ENCODE results near the gene CCDC91.

CCDC91 gene

DNA sequence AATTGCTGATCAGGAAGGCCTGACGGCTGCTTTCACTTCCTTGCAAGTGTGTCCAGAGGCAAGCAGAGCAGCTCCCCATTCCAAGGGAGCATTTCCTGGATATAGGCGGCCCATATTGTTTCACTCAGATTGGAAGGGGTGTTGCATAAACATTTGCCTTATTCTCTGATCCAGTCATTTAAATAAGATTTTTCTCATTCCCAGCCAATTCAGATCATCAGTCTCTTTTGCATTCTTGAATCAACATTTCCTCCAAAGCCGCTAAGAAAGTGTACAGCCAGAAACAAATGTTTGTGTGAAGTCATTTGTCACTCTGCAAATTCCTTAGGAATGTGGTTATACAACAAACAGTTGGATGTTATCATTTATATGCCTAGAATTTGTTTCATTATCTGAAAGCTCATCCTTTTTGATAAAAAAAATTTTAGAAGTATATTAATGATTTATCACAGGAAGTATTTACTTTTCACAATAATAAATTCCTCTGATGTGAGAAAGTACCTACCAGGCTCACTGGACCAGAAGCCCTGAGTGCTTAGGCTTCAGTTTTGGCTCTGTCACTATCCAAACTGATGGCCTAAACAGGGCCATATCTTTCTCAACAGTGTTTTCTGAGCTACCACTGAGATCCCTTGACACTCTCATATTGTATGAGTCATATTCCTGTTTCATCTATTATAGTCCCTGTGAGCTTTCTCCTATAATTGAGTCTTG, 379.6 kb downstream of the CCDC91 start:
- Histone ChIP-seq H3K9me3 (ENCODE audit: control insufficient read depth in 1 of 2, low read length in 2 of 2) (no peaks in the 10 kb centered on the region), H3K27me3 (ENCODE audit: low read depth, low read length) (no peaks in the 10 kb centered on the region), H3K27ac (ENCODE audit: low read length) (peak overlapping the region; percentile 31), H3K36me3 (ENCODE audit: control insufficient read depth in 1 of 2, insufficient read depth in 2 of 2, low read length in 2 of 2) (no peaks in the 10 kb centered on the region), H3K4me3 (ENCODE audit: low read depth in 1 of 2, low read length in 2 of 2) (no peak overlapping the region), H3K4me1 (ENCODE audit: control insufficient read depth in 1 of 2, insufficient read depth in 2 of 2, low read length in 2 of 2) (no peaks in the 10 kb centered on the region)

DNA sequence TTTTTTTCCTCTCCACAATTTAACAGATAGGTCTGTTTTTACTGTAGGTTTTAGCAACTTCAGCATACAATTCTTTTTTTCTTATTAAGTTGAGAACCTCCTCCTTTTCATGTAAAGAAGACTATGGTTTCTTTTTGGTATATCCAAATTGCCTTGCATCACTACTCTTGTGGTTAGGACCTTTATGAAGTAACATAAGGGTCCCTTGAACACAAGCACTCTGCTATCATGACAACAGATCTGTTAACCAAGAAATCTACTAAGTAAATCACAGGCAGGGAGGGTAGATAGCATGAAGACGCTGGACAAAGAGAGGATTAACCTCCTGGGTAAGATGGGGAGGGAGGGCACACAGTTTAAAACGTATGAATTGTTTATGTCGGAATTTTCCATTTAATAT, 380.6 kb downstream of the CCDC91 start:
- Histone ChIP-seq H3K4me1 (ENCODE audit: control insufficient read depth in 1 of 2, insufficient read depth in 2 of 2, low read length in 2 of 2) (peaks cover 0 to 5% of the 10 kb centered on the region in 2 donors), H3K36me3 (ENCODE audit: control insufficient read depth in 1 of 2, insufficient read depth in 2 of 2, low read length in 2 of 2) (no peaks in the 10 kb centered on the region), H3K9me3 (ENCODE audit: control insufficient read depth in 1 of 2, low read length in 2 of 2) (no peaks in the 10 kb centered on the region), H3K4me3 (ENCODE audit: low read depth in 1 of 2, low read length in 2 of 2) (no peak overlapping the region), H3K27ac (ENCODE audit: low read length) (no peak overlapping the region), H3K27me3 (ENCODE audit: low read depth, low read length) (no peaks in the 10 kb centered on the region)

DNA sequence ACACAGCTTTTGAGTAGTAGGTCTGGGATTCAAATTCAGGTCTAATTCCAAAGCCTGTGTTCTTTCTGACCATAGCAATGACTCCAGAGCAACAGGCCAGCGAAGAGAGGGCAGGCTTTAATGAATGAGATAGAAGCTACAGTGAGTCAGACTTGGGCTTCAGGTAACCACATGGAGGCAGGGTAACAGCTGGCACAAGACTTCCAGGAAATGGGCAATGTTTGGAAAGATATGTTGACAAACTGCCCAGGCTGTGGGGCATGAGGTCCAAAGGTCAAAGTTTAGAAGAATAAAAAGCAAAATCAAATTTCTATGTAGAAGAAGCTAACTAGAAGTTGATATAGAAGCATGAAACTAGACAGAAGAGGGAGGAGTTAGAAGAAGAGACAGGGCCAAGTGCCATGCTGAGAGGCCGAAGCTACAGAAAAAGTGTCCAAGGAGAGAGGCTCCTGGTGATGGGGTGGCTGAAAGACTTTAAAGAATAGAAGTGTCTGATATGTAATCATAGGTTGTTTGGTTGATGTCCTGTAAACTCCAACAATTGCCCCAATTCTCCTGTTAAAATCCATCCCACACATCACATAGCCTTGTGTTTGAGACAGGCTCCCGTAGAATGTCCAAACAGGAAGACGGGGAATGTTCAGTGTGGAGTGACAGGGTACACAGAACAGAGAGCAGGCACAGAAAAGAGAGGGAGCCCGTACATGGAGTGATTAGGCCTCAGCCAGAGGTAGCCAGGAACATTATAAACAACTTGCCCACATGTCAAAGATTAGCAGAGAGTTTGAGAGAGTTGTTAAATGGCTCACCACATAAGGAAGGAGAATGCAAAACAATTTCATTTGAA, 384.7 kb downstream of the CCDC91 start:
- Histone ChIP-seq H3K4me3 (ENCODE audit: low read depth in 1 of 2, low read length in 2 of 2) (no peak overlapping the region), H3K27me3 (ENCODE audit: low read depth, low read length) (no peaks in the 10 kb centered on the region), H3K9me3 (ENCODE audit: control insufficient read depth in 1 of 2, low read length in 2 of 2) (no peaks in the 10 kb centered on the region), H3K27ac (ENCODE audit: low read length) (no peak overlapping the region), H3K4me1 (ENCODE audit: control insufficient read depth in 1 of 2, insufficient read depth in 2 of 2, low read length in 2 of 2) (peaks cover 0 to 5% of the 10 kb centered on the region in 2 donors), H3K36me3 (ENCODE audit: control insufficient read depth in 1 of 2, insufficient read depth in 2 of 2, low read length in 2 of 2) (no peaks in the 10 kb centered on the region)

DNA sequence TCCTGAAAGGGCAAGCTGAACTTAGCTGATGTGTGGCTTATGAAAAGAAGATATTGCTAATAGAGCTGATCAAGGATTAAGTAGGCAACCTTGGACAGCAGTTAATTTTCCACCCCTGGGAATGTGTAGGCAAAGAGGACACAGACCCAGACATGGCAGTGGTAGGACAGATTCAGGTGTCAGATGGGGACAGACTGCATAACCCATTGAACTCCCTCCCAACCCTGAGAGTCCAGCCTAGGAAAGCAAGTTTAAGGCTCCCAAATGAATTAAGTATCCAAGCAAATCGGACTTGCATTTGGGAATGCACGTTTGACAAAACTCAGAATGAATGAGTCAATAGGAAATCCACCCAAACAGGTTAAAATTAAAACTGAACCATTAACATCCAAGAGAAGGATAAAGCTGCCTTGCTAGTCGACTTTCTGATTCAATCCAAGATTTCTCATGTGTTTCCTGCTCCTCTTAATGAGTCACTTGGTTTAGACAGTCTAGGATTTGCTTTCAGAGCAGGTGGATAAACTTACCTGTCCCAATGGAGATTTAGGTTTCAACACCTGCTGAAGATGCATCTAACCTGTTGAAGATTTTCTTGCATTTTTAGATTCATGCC, 385.4 kb downstream of the CCDC91 start:
- peaks cover 0 to 5% of the 10 kb centered on the region in 2 donors for H3K4me1 ChIP-seq (ENCODE audit: control insufficient read depth in 1 of 2, insufficient read depth in 2 of 2, low read length in 2 of 2)
- no peaks in the 10 kb centered on the region for H3K36me3 ChIP-seq (ENCODE audit: control insufficient read depth in 1 of 2, insufficient read depth in 2 of 2, low read length in 2 of 2)
- H3K27ac ChIP-seq (ENCODE audit: low read length), result no peak overlapping the region
- no peak overlapping the region for H3K4me3 ChIP-seq (ENCODE audit: low read depth in 1 of 2, low read length in 2 of 2)
- no peaks in the 10 kb centered on the region for H3K9me3 ChIP-seq (ENCODE audit: control insufficient read depth in 1 of 2, low read length in 2 of 2)
- no peaks in the 10 kb centered on the region for H3K27me3 ChIP-seq (ENCODE audit: low read depth, low read length)

DNA sequence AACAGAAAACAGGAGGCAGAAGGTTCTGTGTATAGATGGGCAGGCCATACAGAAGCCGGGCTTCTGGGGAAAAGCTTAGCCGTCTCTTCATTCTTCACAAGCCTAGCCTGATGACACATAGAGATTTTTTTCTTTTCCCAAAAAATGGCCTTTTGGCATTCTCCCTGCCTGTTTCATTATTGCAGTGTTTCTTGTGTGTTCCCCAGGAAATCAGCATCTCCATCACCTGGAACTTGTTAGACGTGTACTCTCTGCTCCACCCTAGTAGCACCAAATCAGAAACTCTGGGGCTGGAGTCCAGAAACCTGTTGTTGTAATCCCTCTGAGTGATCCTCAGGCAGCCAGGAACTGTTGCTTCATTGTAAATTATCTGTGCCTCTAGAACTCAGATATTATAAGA, 388.1 kb downstream of the CCDC91 start:
- Histone ChIP-seq H3K27me3 (ENCODE audit: low read depth, low read length) (no peaks in the 10 kb centered on the region), H3K4me1 (ENCODE audit: control insufficient read depth in 1 of 2, insufficient read depth in 2 of 2, low read length in 2 of 2) (peaks cover 0 to 5% of the 10 kb centered on the region in 2 donors), H3K9me3 (ENCODE audit: control insufficient read depth in 1 of 2, low read length in 2 of 2) (no peaks in the 10 kb centered on the region), H3K36me3 (ENCODE audit: control insufficient read depth in 1 of 2, insufficient read depth in 2 of 2, low read length in 2 of 2) (no peaks in the 10 kb centered on the region), H3K27ac (ENCODE audit: low read length) (no peak overlapping the region), H3K4me3 (ENCODE audit: low read depth in 1 of 2, low read length in 2 of 2) (no peak overlapping the region)

DNA sequence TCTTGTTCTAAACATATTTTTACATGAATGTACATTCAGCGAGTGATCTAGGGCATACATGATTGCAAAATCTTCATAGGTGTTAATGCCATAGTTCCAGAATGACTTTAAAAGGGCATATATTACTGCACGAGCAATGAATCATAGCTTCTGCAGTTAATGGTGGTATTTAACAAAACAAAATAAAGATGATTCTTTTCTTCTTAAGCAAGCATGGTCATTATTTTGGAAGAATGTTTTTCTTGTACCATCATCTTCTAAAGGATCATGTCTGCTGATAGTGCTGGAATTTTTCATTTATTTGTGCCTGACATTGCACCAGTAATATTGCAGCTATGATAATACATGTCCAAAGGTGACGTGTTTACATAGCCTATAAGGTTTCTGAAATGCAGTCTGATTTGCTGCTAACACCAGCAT, 388.6 kb downstream of the CCDC91 start:
- Histone ChIP-seq H3K9me3 (ENCODE audit: control insufficient read depth in 1 of 2, low read length in 2 of 2) (no peaks in the 10 kb centered on the region), H3K4me3 (ENCODE audit: low read depth in 1 of 2, low read length in 2 of 2) (no peak overlapping the region), H3K27ac (ENCODE audit: low read length) (no peak overlapping the region), H3K27me3 (ENCODE audit: low read depth, low read length) (no peaks in the 10 kb centered on the region), H3K4me1 (ENCODE audit: control insufficient read depth in 1 of 2, insufficient read depth in 2 of 2, low read length in 2 of 2) (peaks cover 0 to 5% of the 10 kb centered on the region in 2 donors), H3K36me3 (ENCODE audit: control insufficient read depth in 1 of 2, insufficient read depth in 2 of 2, low read length in 2 of 2) (no peaks in the 10 kb centered on the region)

DNA sequence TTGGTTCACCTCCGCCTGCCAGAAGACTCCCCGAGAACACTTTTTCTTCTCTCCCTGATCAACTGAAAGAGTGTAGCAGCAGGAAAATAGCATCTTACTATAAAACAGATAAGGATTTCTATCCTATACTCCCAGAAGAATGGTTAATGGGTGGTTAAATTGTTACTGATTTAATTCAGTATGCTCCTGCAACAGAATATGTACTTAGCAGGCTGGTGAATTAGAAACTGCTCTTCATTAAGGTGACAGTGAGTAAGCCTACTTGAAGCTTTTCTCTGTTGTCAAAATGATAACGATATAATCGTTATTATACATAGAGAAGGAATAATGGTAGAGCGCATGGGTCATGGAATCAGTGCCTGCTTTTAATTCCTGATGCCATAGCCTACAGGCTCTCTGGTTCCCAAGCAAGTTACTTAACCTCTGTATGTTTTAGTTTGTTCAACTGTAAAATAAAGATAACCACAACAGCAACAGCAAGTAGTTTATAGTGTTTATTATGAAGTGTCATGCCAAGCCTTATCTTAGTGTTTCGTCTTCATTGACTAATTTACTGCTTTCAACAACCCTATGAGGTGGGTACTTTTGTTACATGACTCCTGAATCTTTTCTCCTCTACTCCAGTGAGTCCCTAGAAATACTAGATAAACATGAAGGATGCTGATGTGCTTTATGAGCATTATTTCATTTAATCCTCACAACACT, 392.6 kb downstream of the CCDC91 start:
- Histone ChIP-seq H3K4me3 (ENCODE audit: low read depth in 1 of 2, low read length in 2 of 2) (no peak overlapping the region), H3K27ac (ENCODE audit: low read length) (no peak overlapping the region), H3K27me3 (ENCODE audit: low read depth, low read length) (no peaks in the 10 kb centered on the region), H3K4me1 (ENCODE audit: control insufficient read depth in 1 of 2, insufficient read depth in 2 of 2, low read length in 2 of 2) (no peaks in the 10 kb centered on the region), H3K9me3 (ENCODE audit: control insufficient read depth in 1 of 2, low read length in 2 of 2) (no peaks in the 10 kb centered on the region), H3K36me3 (ENCODE audit: control insufficient read depth in 1 of 2, insufficient read depth in 2 of 2, low read length in 2 of 2) (no peaks in the 10 kb centered on the region)

DNA sequence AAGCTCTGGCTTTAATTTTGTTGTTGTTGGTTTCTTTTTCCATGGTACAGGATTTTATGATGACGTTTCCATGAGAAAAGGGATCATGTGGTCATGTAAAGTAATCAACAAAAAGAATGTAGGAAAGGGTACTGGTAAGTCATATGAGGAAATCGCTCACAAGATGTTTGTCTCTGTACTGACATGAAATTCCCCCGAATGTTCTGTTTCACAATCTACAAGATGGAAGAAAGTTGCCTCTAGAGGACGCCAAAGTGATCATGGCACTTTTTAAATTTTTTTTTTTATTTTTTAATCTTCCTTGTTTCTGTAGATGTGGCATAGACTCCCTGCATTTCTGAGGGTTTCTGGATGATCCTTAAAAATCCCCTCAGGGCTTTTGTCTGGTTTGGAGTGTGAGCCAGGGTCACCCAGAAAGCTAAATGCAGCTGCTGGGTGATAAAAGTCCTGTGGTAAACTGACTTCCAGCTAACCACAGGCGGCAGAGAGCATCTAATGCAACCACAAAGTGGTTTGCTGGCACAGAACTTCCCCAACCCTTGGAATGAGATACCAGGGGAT, 393.5 kb downstream of the CCDC91 start:
- H3K4me3 ChIP-seq (ENCODE audit: low read depth in 1 of 2, low read length in 2 of 2), result no peak overlapping the region

DNA sequence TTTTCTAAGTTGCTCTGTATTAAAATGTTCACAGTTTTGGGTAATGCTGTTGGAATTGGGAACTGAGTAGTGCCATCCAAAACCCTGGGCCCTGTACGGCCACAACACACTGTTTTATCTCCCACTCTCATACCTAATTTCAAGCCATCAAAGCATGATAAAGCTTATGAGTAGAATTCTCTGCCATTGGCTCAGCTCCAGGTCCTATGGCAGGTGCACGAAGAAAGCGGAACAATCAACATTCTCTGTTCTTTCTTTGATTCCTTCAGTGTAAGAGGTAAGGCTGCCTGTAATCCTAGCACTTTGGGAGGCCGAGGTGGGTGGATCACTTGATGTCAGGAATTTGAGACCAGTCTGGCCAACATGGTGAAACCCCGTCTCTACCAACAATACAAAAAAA, 394.9 kb downstream of the CCDC91 start:
- H3K4me1 ChIP-seq (ENCODE audit: control insufficient read depth in 1 of 2, insufficient read depth in 2 of 2, low read length in 2 of 2), result no peaks in the 10 kb centered on the region
- no peak overlapping the region for H3K27ac ChIP-seq (ENCODE audit: low read length)

More for the DNA sequence above, 393.5 kb downstream of the CCDC91 start:
- no peak overlapping the region for H3K27ac ChIP-seq (ENCODE audit: low read length)
- H3K9me3 ChIP-seq (ENCODE audit: control insufficient read depth in 1 of 2, low read length in 2 of 2), result no peaks in the 10 kb centered on the region
- H3K27me3 ChIP-seq (ENCODE audit: low read depth, low read length), result no peaks in the 10 kb centered on the region
- no peaks in the 10 kb centered on the region for H3K4me1 ChIP-seq (ENCODE audit: control insufficient read depth in 1 of 2, insufficient read depth in 2 of 2, low read length in 2 of 2)
- H3K36me3 ChIP-seq (ENCODE audit: control insufficient read depth in 1 of 2, insufficient read depth in 2 of 2, low read length in 2 of 2), result no peaks in the 10 kb centered on the region

DNA sequence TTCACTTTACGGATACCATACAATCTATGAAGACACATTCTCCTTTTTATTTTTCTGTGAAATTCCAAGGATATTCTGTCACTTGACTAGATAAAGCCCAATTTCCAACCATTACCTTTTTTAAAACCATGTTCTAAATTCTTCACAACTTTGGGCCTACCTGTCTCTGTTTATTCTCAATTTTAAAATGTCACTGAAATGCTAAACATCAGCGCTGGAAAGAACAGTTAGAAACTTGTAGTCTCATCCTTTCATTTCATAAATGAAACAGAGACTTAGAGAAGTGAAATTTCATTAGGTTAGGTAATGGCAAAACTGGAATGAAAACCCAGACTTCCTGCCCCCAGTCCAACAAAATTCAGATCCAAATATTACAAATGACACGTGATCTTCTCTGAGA, 396.2 kb downstream of the CCDC91 start:
- Histone ChIP-seq H3K36me3 (ENCODE audit: control insufficient read depth in 1 of 2, insufficient read depth in 2 of 2, low read length in 2 of 2) (no peaks in the 10 kb centered on the region), H3K9me3 (ENCODE audit: control insufficient read depth in 1 of 2, low read length in 2 of 2) (no peaks in the 10 kb centered on the region), H3K4me1 (ENCODE audit: control insufficient read depth in 1 of 2, insufficient read depth in 2 of 2, low read length in 2 of 2) (no peaks in the 10 kb centered on the region)

More for the DNA sequence above, 394.9 kb downstream of the CCDC91 start:
- Histone ChIP-seq H3K36me3 (ENCODE audit: control insufficient read depth in 1 of 2, insufficient read depth in 2 of 2, low read length in 2 of 2) (no peaks in the 10 kb centered on the region), H3K4me3 (ENCODE audit: low read depth in 1 of 2, low read length in 2 of 2) (no peak overlapping the region), H3K27me3 (ENCODE audit: low read depth, low read length) (no peaks in the 10 kb centered on the region), H3K9me3 (ENCODE audit: control insufficient read depth in 1 of 2, low read length in 2 of 2) (no peaks in the 10 kb centered on the region)

DNA sequence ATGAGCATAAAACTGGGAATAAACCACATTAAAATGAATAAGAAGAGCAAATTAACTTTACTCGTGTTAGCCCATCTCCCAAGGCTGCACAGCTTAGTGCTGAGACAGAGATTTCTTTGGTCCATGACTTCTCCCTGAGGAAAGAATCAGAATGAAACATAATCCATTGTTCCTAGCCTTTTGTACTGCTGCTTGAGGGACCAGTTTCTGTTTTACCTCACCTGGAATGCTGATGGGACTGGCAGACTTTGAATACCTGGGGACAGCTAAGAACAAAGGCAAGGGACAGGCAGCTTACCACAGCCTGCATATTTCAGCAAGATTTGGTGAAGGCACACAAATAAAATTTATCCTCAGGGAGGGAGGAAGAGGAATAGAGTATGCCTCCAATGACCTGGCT, 401.6 kb downstream of the CCDC91 start:
- Histone ChIP-seq H3K4me1 (ENCODE audit: control insufficient read depth in 1 of 2, insufficient read depth in 2 of 2, low read length in 2 of 2) (no peaks in the 10 kb centered on the region), H3K4me3 (ENCODE audit: low read depth in 1 of 2, low read length in 2 of 2) (no peak overlapping the region), H3K36me3 (ENCODE audit: control insufficient read depth in 1 of 2, insufficient read depth in 2 of 2, low read length in 2 of 2) (no peaks in the 10 kb centered on the region), H3K27me3 (ENCODE audit: low read depth, low read length) (no peaks in the 10 kb centered on the region), H3K27ac (ENCODE audit: low read length) (no peak overlapping the region), H3K9me3 (ENCODE audit: control insufficient read depth in 1 of 2, low read length in 2 of 2) (peaks cover 6 to 15% of the 10 kb centered on the region in 2 donors)

More for the DNA sequence above, 396.2 kb downstream of the CCDC91 start:
- H3K4me3 ChIP-seq (ENCODE audit: low read depth in 1 of 2, low read length in 2 of 2), result no peak overlapping the region
- H3K27ac ChIP-seq (ENCODE audit: low read length), result no peak overlapping the region
- H3K27me3 ChIP-seq (ENCODE audit: low read depth, low read length), result no peaks in the 10 kb centered on the region
